GM04504 (cell line): ENCODE data around the gene SH2B3.
"Not testable (repeated sequence)": the region's sequence is repeated elsewhere in the genome, so short reads cannot be mapped to it uniquely, and the experiment has no call there.

Experiments
- DNase-seq: peaks from one replicate; pipeline ENCODE4 v3.0.0-alpha.2; 2012; ENCODE audit warnings: low read depth

The SH2B3 gene

GRCh38 chr12:111405859-111406473, at the start of gene SH2B3:
TSS of gene SH2B3 (plus strand) at chr12:111405923. CDS start at chr12:111418146, 12,223 bp downstream.
- no peak for DNase-seq

DNA sequence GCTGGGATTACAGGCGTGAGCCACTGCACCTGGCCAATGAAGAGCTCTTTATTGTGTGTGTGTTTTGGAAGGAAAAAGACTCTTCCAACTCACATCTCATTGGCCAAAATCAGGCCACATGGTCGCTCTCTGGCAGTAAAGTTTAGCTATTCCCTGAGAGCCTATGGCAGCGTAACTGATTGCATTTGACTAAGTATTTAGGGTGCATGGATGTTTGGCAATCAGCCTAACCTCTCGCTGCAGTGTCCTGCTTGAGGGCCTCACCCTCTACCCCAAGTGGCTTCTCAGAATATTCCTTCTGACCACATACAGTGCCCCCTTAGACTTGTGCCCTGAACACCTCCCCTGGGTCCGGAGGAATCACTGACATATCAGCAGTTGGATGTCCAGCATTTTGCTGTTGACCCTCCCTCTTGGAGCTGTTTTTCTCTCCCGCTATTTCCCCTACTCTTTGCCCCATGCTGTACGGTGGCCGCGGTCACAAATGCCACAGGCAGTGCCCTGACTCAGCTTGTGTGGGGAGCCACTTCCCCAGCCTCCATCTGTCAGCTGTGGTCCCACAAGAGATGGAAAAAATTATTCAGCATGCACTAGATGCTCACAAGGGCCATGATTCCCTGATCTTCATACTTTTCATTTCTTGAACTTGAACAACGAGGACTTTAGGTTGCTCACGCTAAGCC, 46.4 kb upstream of the SH2B3 start:
- DNase-seq, result no peak

GRCh38 chr12:111359914-111360276, 45.8 kb upstream of the SH2B3 start:
- no peak for DNase-seq

GRCh38 chr12:111360325-111360930, 45.3 kb upstream of the SH2B3 start:
- no peak for DNase-seq

GRCh38 chr12:111361073-111361716, 44.5 kb upstream of the SH2B3 start:
- DNase-seq, result no peak

DNA sequence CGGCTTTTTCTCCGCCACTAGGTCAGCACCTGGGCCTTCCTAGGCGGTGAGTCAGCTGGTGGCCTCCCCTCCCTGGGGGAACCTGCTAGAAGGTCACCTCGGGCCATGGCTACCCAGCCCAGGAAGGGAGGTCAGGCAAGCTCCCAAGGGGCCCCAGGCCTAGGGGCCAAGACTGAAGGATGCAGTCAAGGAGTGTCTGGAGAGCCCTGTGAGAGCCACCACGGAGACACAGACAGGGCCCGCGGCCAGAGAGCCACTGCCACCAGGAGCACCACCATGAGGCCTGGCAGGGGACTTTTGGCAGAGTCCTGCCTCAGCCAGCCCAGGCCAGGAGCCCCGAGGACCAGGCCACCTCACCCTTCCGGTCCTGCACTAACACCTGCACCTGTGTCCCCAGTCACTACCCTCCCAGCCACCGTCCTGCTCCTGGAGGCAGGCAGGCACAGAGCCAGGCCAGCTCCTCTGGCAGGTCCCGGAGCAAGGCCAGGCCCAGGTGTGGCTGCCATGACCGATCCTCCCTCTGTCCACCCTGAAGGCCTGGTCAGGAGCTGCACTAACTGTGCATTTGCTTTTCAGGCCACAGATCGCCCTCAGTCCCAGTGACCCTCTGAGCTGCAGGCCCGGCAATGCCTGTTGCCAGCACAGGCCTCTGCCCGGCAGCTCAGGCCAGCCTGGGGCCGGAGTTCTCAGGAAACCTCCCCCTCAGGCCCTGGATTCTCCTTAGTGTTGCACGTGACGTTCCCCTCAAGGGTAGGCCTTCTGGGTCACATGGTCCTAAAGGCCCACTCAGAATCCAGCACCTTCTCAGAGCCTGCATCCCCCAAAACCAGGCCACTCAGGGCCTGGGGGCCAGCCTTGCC, 43.8 kb upstream of the SH2B3 start:
- no peak for DNase-seq

DNA sequence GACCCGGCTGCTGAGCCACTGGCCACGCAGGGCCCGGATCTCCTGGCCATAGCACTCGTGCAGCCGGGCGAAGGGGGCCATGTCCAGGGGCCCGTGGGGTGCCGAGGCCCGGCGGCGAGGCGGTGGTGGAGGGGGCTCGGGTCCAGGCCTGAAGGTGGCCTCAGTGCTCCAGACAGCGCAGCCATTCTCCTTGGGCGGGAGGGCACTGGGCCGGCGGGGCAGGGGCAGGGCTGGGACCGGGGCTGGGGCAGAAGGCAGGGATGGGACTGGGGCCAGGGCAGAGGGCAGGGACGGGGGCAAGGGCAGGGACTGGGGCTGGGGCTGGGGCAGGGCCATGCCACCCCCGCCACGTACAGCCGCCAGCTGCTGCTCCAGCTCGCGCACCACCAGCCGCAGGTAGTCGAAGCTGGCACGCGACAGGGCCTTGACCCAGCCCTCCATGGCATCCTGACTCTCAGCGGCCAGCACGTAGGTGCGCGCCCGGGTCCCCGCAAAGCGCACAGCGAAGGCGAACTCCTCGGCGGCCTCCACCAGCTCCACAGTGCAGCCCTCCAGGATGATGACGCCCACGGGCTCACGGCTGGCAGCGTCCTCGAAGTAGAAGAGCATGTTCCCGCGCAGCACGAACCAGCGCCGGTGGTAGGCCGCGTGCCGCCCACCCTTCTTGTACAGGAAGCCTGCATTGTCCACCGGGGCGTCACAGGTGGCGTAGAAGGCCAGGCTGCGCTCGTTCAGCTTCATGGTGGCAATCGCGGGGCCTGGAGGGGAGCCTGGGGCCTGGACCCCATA, 42.8 kb upstream of the SH2B3 start:
- DNase-seq, result no peak

DNA sequence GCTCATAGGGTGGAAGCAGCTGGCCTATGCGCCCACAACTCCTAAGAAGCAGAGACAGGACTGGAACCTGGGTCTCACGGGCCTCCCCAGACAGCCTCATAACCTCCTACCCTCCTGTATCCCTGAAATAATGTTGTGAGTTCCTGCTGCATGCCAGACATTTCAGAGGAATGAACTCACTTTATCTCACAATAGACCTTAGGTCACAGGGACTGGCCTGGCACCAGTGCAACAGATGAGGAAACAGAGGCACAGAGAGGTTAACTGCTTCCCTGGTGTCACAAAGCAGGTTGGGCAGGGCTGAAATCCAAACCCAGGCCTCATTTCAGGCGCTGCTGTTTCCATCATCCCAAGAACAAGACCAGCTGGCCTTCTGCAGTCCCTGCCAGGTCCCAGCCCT, 42.1 kb upstream of the SH2B3 start:
- peak; percentile 35 for DNase-seq

GRCh38 chr12:111366075-111366474, 39.6 kb upstream of the SH2B3 start:
- no peak for DNase-seq

GRCh38 chr12:111366583-111366982, 39.1 kb upstream of the SH2B3 start:
- no peak for DNase-seq

GRCh38 chr12:111367661-111368221, 38.0 kb upstream of the SH2B3 start:
- DNase-seq, result no peak

DNA sequence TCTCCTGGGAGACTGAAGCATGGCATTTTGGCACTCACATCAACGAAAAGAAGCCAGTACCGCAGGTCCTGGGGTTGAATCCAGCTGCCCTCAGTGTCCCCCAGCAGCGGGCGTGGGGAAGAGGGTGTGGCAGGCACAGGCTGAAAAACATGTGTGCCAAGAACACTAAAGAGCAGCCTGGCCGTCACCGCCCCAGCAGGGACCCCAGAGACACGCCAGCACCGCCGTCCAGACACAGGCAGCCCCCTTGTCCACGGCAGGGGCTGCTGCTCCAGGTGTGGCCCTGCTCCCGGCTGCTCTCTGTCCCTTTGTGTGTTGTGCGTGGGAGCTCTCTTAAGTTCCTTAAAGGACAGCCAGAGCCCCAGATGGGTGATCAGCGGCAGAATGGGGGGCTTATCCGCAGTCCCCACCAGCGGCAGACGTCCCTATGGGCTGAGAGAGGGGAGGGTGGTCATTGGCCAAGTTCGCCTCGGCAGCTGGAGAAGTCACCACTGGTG, 37.4 kb upstream of the SH2B3 start:
- no peak for DNase-seq

DNA sequence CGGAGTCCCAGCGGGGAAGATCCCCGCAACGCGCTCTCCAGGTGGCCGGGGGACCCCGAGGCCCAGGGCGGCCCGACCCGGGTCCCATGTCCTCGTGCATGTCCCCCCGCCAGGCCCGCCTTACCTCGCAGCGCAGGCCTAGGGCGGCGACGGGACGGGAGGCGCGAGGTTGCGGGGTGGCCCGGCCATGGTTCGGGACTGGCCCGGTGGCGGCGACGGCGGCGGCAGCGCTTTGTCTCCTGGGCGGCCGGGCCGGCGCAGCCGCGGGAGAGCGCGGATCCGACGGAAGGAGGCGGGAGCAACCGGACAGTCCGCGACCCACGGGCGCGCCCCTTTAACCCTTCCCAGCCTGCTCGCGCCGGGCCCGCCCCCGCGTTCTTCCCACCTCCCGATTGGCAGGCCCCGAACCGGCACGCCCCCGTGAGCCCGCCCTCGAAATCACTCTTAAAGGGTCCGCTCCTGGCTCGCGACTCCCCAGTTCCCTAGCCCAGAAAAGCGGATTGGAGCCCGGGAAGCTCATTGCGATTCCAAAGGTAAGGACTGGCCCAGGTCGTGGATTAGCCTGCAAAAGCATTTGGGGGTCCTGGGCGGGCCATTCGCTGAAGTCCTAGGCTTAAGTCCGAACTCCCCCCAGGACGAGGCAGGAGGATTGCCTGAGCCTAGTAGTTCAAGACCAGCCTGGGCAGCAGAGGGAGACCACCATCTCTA, 36.8 kb upstream of the SH2B3 start, which contains the start of gene PHETA1:
TSS of gene PHETA1 (minus strand) at position 308 of the 708 bp plus-strand sequence. CDS start 5,668 bp downstream, outside the sequence.
- peak; percentile 72 for DNase-seq

DNA sequence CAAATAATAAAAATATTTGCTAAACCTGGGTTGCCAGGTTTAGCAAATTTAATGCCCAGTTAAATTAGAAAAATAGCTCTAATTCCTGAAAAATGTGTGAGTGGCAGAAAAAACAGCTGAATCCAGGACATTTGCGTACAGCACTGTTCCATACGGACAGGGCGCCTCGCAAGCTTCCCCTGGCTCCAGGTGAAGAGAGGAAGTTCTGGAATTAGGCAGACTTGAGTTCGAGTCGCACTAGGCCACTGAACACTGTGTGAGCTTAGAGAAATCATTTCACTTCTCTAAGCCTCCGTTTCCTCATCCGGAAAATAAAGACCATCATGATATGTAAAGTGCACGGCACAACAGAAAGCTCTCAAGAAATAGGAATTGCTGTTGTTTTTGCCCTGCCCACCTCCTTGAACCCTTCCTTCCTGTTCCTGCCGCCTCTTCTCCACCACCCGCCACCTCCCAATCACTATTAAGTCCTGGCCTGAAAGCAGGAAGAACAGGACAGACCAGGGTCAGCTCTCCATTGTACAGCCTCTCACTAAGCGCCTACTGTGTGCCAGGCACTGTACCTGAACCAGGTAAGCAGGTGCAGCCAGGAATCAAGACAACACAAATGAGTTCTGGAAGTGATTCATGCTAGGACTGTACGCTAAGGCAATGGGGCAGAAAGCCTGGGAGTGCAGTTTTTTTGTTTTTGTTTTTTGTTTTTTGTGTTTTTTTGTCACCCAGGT, 36.1 kb upstream of the SH2B3 start:
- no peak for DNase-seq

- not testable (repeated sequence) for DNase-seq
Measured at GRCh38 chr12:111373231-111373630, 32.5 kb upstream of the SH2B3 start.

DNA sequence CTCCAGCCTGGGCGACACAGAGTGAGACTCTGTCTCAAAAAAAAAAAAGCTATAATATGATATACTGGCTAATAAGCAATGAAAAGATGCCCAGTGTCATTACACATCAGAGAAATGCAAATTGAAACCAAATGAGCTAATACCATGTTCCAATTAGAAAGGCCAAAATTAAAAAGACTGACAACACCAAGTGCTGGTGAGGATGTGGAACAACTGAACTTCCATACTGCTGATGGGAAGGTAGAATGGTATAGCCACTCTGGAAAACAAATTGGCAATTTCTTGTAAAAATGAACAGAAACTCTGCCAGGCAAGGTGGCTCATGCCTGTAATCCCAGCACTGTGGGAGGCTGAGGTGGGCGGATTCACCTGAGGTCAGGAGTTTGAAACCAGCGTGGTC, 28.3 kb upstream of the SH2B3 start:
- no peak for DNase-seq

DNA sequence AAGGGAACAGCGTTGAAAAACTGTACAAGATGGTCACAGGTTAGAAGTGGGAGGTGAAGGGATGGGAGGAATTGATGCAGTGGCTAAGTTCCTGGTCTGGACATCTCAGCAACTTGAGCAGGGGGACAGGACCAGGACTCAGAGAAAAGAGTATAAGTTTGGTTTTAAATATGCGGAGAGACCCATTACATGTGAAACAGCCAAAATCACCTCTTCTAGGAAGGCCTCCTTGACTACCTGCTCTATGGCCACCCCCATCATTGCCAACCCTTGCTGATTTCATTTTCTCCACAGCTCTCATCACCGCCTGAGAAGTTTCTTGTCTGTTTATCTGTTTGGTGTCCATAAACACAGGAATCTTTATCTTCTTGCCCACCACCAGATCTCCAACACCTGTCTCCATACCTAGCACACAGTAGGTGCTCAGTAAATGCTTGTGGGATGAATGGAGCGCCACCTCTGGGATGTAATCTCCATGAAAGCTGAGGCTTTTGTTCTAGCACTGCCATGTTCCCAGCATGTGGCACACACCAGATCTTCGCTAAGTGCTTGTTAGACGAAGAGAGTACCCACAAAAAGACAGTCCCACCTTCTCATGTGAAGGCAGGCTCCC, 25.7 kb upstream of the SH2B3 start:
- no peak for DNase-seq

- DNase-seq, result no peak
Measured at GRCh38 chr12:111384596-111384995, 21.1 kb upstream of the SH2B3 start.

DNA sequence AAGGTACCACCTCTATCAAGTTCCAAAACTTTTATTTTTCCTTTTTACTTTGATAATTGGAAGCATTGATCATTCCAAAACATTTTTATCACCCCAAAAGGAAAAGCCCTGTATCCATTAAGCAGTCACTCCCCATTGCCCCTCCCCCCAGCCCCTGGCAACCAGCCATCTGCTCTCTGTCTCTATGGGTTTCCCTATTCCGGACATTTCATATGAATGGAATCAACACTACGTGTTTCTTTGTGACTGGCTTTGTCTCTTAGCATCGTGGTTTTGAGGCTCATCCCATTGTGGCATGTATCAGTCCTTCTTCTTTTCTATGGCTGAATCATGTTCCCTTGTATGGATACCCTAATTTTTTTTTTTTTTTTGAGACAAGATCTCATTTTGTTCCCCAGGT, 18.8 kb upstream of the SH2B3 start:
- no peak for DNase-seq
